Endodermal cell (in vitro differentiated cells): ENCODE data around the gene NLGN1. TPM values are rescaled to one million over a fixed set of nuclear protein-coding genes. Genes with fewer than 3 reads are reported as not detected.

Experiments
- DNase-seq: peaks from one replicate; pipeline ENCODE4 v3.0.0-alpha.2; 2017
- H3K27ac ChIP-seq: 2 replicates; pipeline ENCODE4 v1.5.1; 2013; ENCODE audit warnings: mild to moderate bottlenecking, low read depth, low read length, moderate library complexity
- H3K27me3 ChIP-seq: 2 replicates; pipeline ENCODE4 v1.6.1; 2013; ENCODE audit warnings: mild to moderate bottlenecking, low read length, moderate library complexity; ENCODE audit not compliant: insufficient read depth, control insufficient read depth, poor library complexity, severe bottlenecking
- H3K36me3 ChIP-seq: 2 replicates; pipeline ENCODE4 v1.7.0; 2013; ENCODE audit warnings: mild to moderate bottlenecking, low read length, moderate library complexity; ENCODE audit not compliant: control insufficient read depth, insufficient read depth
- H3K4me1 ChIP-seq: one replicate; pipeline ENCODE4 v1.7.0; 2013; ENCODE audit warnings: low read length; ENCODE audit not compliant: control insufficient read depth, insufficient read depth
- H3K4me3 ChIP-seq: 2 replicates; pipeline ENCODE4 v1.5.1; 2013; ENCODE audit warnings: mild to moderate bottlenecking, low read length, moderate library complexity
- H3K9ac ChIP-seq: 2 replicates; pipeline ENCODE4 v1.6.1; 2013; ENCODE audit warnings: mild to moderate bottlenecking, low read length, moderate library complexity; ENCODE audit not compliant: poor library complexity, severe bottlenecking; ENCODE audit errors: extremely low read depth
- H3K9me3 ChIP-seq: 2 replicates; pipeline ENCODE4 v1.6.1; 2013; ENCODE audit warnings: mild to moderate bottlenecking, low read length, moderate library complexity; ENCODE audit not compliant: control insufficient read depth
- H3K27ac Mint-ChIP-seq: 2 replicates; pipeline ENCODE4 v1.8.0; 2020; ENCODE audit warnings: mixed read lengths
- H3K27me3 Mint-ChIP-seq: 2 replicates; pipeline ENCODE4 v1.8.0; 2021; ENCODE audit warnings: mild to moderate bottlenecking, mixed read lengths; ENCODE audit not compliant: insufficient read depth
- H3K36me3 Mint-ChIP-seq: 2 replicates; pipeline ENCODE4 v1.8.0; 2020; ENCODE audit warnings: low read depth, mixed read lengths
- H3K4me1 Mint-ChIP-seq: 2 replicates; pipeline ENCODE4 v1.8.0; 2020; ENCODE audit warnings: mixed read lengths
- H3K4me3 Mint-ChIP-seq: 2 replicates; pipeline ENCODE4 v1.8.0; 2020; ENCODE audit warnings: mild to moderate bottlenecking, moderate library complexity, mixed read lengths
- H3K9me3 Mint-ChIP-seq: 2 replicates; pipeline ENCODE4 v1.8.0; 2020; ENCODE audit warnings: mild to moderate bottlenecking, mixed read lengths
- WGBS, 2 experiments: methylation state at CpG; one replicate each; pipeline versions ENCODE4 v1.1.5 to v1.1.7; 2013; ENCODE audit warnings: missing lambda C conversion rate in 2 of 2, mixed read lengths in 1 of 2; ENCODE audit not compliant: insufficient coverage in 1 of 2, insufficient read length in 1 of 2; 5-methylcytosine and 5-hydroxymethylcytosine counted together
- total RNA-seq, 2 donors: library from RNA; stranded (reverse); fragmentation: NEBNext Ultra II Directional in 1 of 2; extraction: Animal tissue kit (Norgen Biotek cat#: 25700) in 1 of 2; gene quantifications; 2 replicates in 1 of 2; 3 replicates in 1 of 2; pipeline ENCODE4 v1.2.1, GENCODE V29; 2021
- TF ChIP-seq, protein P1 (sequence below): fragments of 200-600 bp; sonication (generic); conservative IDR thresholded peaks from 2 replicates; pipeline ENCODE4 v1.5.0; 2021; ENCODE audit warnings: antibody characterized with exemption, mild to moderate bottlenecking

NLGN1 gene
- total RNA-seq, 2 donors from 2014 or later, result 3.4 to 14.3 TPM

DNA sequence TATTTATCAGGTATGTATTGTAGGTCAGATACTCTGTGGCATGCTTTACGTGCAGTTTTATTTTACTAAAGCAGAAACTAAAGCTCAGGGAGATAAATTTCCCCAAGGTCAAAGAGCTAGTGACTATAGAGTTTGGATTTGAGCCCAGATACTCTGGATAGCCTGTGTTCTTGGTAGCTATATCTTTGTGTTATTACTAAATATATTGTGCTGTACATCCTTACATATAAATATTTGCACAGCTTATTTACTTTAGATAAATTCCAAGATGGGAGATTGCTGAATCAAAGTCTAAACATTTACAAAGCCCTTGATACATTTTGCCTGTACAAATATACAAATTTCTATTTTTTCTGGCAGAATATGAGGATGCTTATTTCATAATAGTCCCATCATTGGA lies 800.7 kb downstream of the NLGN1 start:
- Histone ChIP-seq H3K4me3 (no peak overlapping the region), H3K9me3 (no peaks in the 10 kb centered on the region), H3K4me1 (peaks cover 5% of the 10 kb centered on the region), H3K27ac (no peak overlapping the region), H3K9ac (no peak overlapping the region), H3K36me3 (no peaks in the 10 kb centered on the region), H3K27me3 (peaks cover 7% of the 10 kb centered on the region)
- no peak for DNase-seq
- Mint-ChIP-seq H3K27ac (no peak overlapping the region), H3K4me1 (peaks cover 18% of the 10 kb centered on the region), H3K9me3 (no peaks in the 10 kb centered on the region), H3K36me3 (no peaks in the 10 kb centered on the region), H3K27me3 (no peaks in the 10 kb centered on the region), H3K4me3 (no peak overlapping the region)
- WGBS, 2 experiments, result 86 to 87% methylated on average over 1 of the region's 1 CpG
- TF ChIP-seq, protein P1, sequence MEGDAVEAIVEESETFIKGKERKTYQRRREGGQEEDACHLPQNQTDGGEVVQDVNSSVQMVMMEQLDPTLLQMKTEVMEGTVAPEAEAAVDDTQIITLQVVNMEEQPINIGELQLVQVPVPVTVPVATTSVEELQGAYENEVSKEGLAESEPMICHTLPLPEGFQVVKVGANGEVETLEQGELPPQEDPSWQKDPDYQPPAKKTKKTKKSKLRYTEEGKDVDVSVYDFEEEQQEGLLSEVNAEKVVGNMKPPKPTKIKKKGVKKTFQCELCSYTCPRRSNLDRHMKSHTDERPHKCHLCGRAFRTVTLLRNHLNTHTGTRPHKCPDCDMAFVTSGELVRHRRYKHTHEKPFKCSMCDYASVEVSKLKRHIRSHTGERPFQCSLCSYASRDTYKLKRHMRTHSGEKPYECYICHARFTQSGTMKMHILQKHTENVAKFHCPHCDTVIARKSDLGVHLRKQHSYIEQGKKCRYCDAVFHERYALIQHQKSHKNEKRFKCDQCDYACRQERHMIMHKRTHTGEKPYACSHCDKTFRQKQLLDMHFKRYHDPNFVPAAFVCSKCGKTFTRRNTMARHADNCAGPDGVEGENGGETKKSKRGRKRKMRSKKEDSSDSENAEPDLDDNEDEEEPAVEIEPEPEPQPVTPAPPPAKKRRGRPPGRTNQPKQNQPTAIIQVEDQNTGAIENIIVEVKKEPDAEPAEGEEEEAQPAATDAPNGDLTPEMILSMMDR, result no peak

DNA sequence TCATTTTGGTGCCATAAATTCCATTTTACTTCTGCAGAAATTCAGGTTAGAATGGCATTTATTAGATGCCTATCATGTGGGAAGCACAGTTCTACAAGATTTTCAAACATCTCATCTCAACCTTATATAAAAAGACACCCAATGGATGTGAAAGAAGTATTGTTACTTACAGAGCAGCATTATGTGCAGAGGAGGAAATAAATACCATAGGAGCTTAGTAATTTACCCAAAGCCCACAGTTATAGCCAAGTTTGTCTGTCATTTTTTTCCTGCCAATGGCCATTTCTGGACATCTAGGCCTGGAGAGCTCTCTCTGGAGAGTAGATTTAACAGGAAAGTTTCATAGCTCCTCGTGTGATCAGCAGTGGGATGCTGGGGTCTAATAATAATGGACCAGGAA lies 802.2 kb downstream of the NLGN1 start:
- Mint-ChIP-seq H3K36me3 (no peaks in the 10 kb centered on the region), H3K27me3 (no peaks in the 10 kb centered on the region), H3K9me3 (no peaks in the 10 kb centered on the region), H3K27ac (no peak overlapping the region), H3K4me1 (peaks cover 18% of the 10 kb centered on the region), H3K4me3 (no peak overlapping the region)
- no peak overlapping the region for H3K4me3 ChIP-seq
- H3K4me1 ChIP-seq, result peaks cover 5% of the 10 kb centered on the region
- H3K36me3 ChIP-seq, result no peaks in the 10 kb centered on the region
- peaks cover 7% of the 10 kb centered on the region for H3K27me3 ChIP-seq
- 97 to 100% methylated on average over 1 of the region's 1 CpG for WGBS, 2 experiments
- no peak for DNase-seq
- TF ChIP-seq, protein P1, result no peak
- H3K9ac ChIP-seq, result no peak overlapping the region
- no peaks in the 10 kb centered on the region for H3K9me3 ChIP-seq
- no peak overlapping the region for H3K27ac ChIP-seq

DNA sequence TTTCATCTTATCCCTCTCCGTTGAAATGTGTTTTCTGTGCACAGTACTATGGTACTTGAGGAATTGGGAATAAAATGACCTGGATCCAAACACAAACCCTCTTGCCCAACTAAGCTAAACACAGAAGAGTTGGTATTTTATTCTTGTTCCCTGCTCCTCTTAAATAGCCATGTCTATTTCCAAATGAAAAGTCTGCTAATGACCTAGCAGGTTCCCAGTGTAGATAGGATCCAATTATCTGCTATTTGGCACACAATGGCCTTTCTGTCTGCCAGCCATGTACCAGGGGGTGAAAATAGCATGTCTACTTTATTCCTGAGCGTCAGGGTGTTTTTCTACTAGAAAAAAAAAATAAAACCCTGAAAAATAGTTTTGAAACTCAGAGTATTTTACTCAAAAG lies 804.6 kb downstream of the NLGN1 start:
- Mint-ChIP-seq H3K4me3 (no peak overlapping the region), H3K27ac (no peak overlapping the region), H3K4me1 (peaks cover 26% of the 10 kb centered on the region), H3K9me3 (no peaks in the 10 kb centered on the region), H3K27me3 (no peaks in the 10 kb centered on the region), H3K36me3 (no peaks in the 10 kb centered on the region)
- TF ChIP-seq, protein P1, result no peak
- Histone ChIP-seq H3K9ac (no peak overlapping the region), H3K27me3 (peaks cover 7% of the 10 kb centered on the region), H3K4me1 (peaks cover 8% of the 10 kb centered on the region), H3K4me3 (no peak overlapping the region), H3K36me3 (no peaks in the 10 kb centered on the region), H3K27ac (no peak overlapping the region), H3K9me3 (no peaks in the 10 kb centered on the region)
- 97% methylated on average over 2 of the region's 2 CpGs; no CpG with 5 or more reads in 1 of the 2 experiments for WGBS, 2 experiments
- DNase-seq, result no peak
